GM12878 (cell line): ENCODE results near the gene HMGB4. TPM values are rescaled to one million over a fixed set of nuclear protein-coding genes. Genes with fewer than 3 reads are reported as not detected.

ENCODE experiments used
- ATAC-seq: fragments of 200-7000 bp; cut with Tn5 transposase; 3 replicates; pipeline ENCODE4 v1.9.1; 2020; ENCODE audit warnings: mild to moderate bottlenecking, moderate library complexity
- BruUV-seq: library from RNA; stranded (reverse); fragments of 400-500 nt; replicated peaks from 2 replicates; lab custom pipeline; 2021; lab: Mats Ljungman, UMichigan
- CTCF ChIA-PET: fragments of 300-600 bp; sonication (Branson Sonifier 250); formaldehyde crosslinking; extraction: SDS; loops from one replicate; lab custom pipeline; 2021; ENCODE audit warnings: inconsistent platforms; lab: Yijun Ruan, JAX
- POLR2A ChIA-PET: fragments of 350-600 bp; formaldehyde crosslinking; extraction: SDS; loops from one replicate; lab custom pipeline; 2021; ENCODE audit warnings: inconsistent platforms; lab: Charles Lee
- RAD21 ChIA-PET: fragments of 300-600 bp; sonication (Branson Sonifier 250); formaldehyde crosslinking; loops from one replicate; lab custom pipeline; 2023; ENCODE audit warnings: antibody characterized with exemption; ENCODE audit not compliant: unreplicated experiment; lab: Charles Lee
- SMC1A ChIA-PET: fragments of 300-600 bp; sonication (Branson Sonifier 250); formaldehyde crosslinking; loops from one replicate; lab custom pipeline; 2023; ENCODE audit not compliant: unreplicated experiment, uncharacterized antibody; lab: Charles Lee
- DNase-seq: peaks from one replicate; pipeline ENCODE4 v3.0.0-alpha.2; 2011; ENCODE audit warnings: low read depth, low spot score
- FAIRE-seq: peaks from 3 replicates; lab custom pipeline; 2011; peaks lifted over from hg19 to GRCh38; lab: Jason Lieb, UNC
- H2AFZ ChIP-seq: 2 replicates; pipeline ENCODE4 v1.6.0; 2011; ENCODE audit warnings: low read depth, low read length, control low read depth; ENCODE audit not compliant: control insufficient read depth
- H3K27ac ChIP-seq: 2 replicates; pipeline ENCODE4 v1.5.1; 2011; ENCODE audit warnings: control low read depth; ENCODE audit not compliant: control insufficient read depth, insufficient read depth
- H3K27me3 ChIP-seq, 2 experiments: replicated peaks in 1 of 2; 2 replicates each; pipeline versions ENCODE4 v1.6.0 to v1.6.1; 2011; ENCODE audit warnings: low read length in 1 of 2; ENCODE audit not compliant: control insufficient read depth in 2 of 2, insufficient read depth in 2 of 2
- H3K36me3 ChIP-seq, 2 experiments: 2 replicates each; pipeline ENCODE4 v1.5.1; 2011; ENCODE audit warnings: low read length in 1 of 2; ENCODE audit not compliant: control insufficient read depth in 2 of 2, insufficient read depth in 2 of 2
- H3K4me1 ChIP-seq: 2 replicates; pipeline ENCODE4 v1.6.1; 2011; ENCODE audit warnings: mild to moderate bottlenecking, low read length, moderate library complexity, mixed read lengths; ENCODE audit not compliant: control insufficient read depth, insufficient read depth
- H3K4me2 ChIP-seq: 2 replicates; pipeline ENCODE4 v1.6.0; 2011; ENCODE audit warnings: control low read depth; ENCODE audit not compliant: control insufficient read depth, insufficient read depth
- H3K4me3 ChIP-seq: fragments of 200-600 bp; sonication (generic); 2 replicates; pipeline ENCODE4 v1.5.1; 2016
- H3K79me2 ChIP-seq: 2 replicates; pipeline ENCODE4 v1.6.0; 2011; ENCODE audit warnings: low read length; ENCODE audit not compliant: control insufficient read depth, insufficient read depth
- H3K9ac ChIP-seq: 2 replicates; pipeline ENCODE4 v1.8.0; 2011; ENCODE audit warnings: low read length, control low read depth, mixed read lengths; ENCODE audit not compliant: control insufficient read depth, insufficient read depth
- H3K9me3 ChIP-seq: replicated peaks from 3 replicates; pipeline ENCODE4 v1.5.1; 2011; ENCODE audit warnings: mild to moderate bottlenecking, low read length; ENCODE audit not compliant: control insufficient read depth, insufficient read depth
- H4K20me1 ChIP-seq: 2 replicates; pipeline ENCODE4 v1.6.0; 2011; ENCODE audit not compliant: control insufficient read depth, insufficient read depth
- NFYB ChIP-seq: IDR thresholded peaks from 2 replicates; pipeline ENCODE4 v1.6.1; 2011; ENCODE audit warnings: low read depth, mild to moderate bottlenecking, low read length, improper control_type of control experiment, moderate library complexity; ENCODE audit not compliant: insufficient read depth
- POLR2AphosphoS2 ChIP-seq: IDR thresholded peaks from 2 replicates; pipeline ENCODE4 v1.6.1; 2011; ENCODE audit warnings: low read depth, mild to moderate bottlenecking, low read length, improper control_type of control experiment, moderate library complexity
- RBBP5 ChIP-seq: fragments of 200-600 bp; sonication (generic); conservative IDR thresholded peaks from 2 replicates; pipeline ENCODE4 v1.6.1; 2016
- SIN3A ChIP-seq: IDR thresholded peaks from 2 replicates; pipeline ENCODE4 v1.6.1; 2012; ENCODE audit warnings: low read depth, low read length, improper control_type of control experiment
- SKIL ChIP-seq: fragments of 450-650 bp; IDR thresholded peaks from 2 replicates; pipeline ENCODE4 v1.6.1; 2017; ENCODE audit warnings: mild to moderate bottlenecking, low read depth, inconsistent platforms; ENCODE audit not compliant: poor library complexity, severe bottlenecking
- ZNF384 ChIP-seq: IDR thresholded peaks from 2 replicates; pipeline ENCODE4 v1.6.1; 2012; ENCODE audit warnings: low read depth, mild to moderate bottlenecking, low read length, improper control_type of control experiment, borderline replicate concordance
- ZSCAN29 ChIP-seq: fragments of 450-650 bp; IDR thresholded peaks from 2 replicates; pipeline ENCODE4 v1.6.1; 2017; ENCODE audit warnings: mild to moderate bottlenecking, moderate library complexity
- WGBS: methylation state at CpG from one replicate; pipeline ENCODE4 v1.1.6; 2016; ENCODE audit warnings: low lambda C conversion rate; ENCODE audit not compliant: insufficient replicate concordance, insufficient coverage; ENCODE audit errors: missing lambda C conversion rate; 5-methylcytosine and 5-hydroxymethylcytosine counted together
- in situ Hi-C: fragments of 300-500 bp; cut with MboI; formaldehyde crosslinking; loops from 9 replicates; pipeline ENCODE4 v1.14.3; 2018; ENCODE audit warnings: mixed read lengths
- intact Hi-C: fragments of 100-400 bp; cut with micrococcal nuclease; formaldehyde crosslinking; loops from one replicate; pipeline ENCODE4 v1.14.2; 2022; ENCODE audit not compliant: unreplicated experiment
- polyA plus RNA-seq, 11 experiments: library from polyadenylated mRNA; depleted of rRNA in 4 of 11; unstranded in 6 of 11; stranded (reverse) in 5 of 11; fragments of >200 nt; fragmentation: Nextera tagmentation in 4 of 11; fragmentation: Illumina TruSeq in 1 of 11; extraction: Ambion mirVana in 4 of 11; extraction: Trizol in 1 of 11; gene quantifications; 1 replicate in 1 of 11; 2 replicates in 10 of 11; pipeline versions ENCODE4 v1.2.1 to v1.2.3, GENCODE V29; 2011 to 2016; ENCODE audit warnings: inconsistent platforms in 2 of 11, missing spikeins in 2 of 11, low read depth in 1 of 11
- total RNA-seq, 4 experiments: library from RNA; depleted of rRNA in 3 of 4; stranded (reverse); fragments of >200 nt in 3 of 4; fragmentation: Illumina TruSeq in 1 of 4; extraction: Trizol in 1 of 4; gene quantifications; 2 replicates each; pipeline versions ENCODE4 v1.2.1 to v1.2.3, GENCODE V29; 2013 to 2021

The HMGB4 gene
- total and polyA plus RNA-seq, 10 of the 15 experiments (the other 5 are each of a cell fraction or from before 2014, with no cell fraction given): not detected

DNA sequence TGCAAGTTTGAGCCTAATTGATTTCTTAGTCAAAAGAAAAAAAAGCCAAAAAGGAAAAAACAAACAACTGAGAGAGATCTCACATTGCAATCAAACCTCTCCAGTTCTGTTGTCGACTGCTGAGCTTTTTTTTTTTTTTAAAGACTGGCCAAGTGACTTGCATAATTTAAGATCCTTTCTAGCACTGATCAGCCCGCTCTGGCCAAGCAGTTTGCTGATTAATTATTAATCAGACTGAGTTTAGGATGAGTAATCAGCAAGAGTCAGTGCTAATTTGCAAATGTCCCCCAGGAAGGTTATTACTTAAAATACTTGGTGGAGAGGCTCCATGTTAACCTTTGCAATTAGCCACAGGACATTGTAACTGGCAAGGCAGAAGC lies 39.3 kb downstream of the HMGB4 start:
- no TSS peak for BruUV-seq
- no peak overlapping the region for H3K4me3 ChIP-seq
- H2AFZ ChIP-seq: no peak overlapping the region
- WGBS: 0% methylated on average over 2 of the region's 2 CpGs
- no peak overlapping the region for H3K9ac ChIP-seq
- peak; percentile 33 for DNase-seq
- TF ChIP-seq ZSCAN29: no peak
- no peak for TF ChIP-seq POLR2AphosphoS2
- no peak for TF ChIP-seq SKIL
- TF ChIP-seq ZNF384: peak; percentile 86; the same call in 1 of the 2 replicates
- TF ChIP-seq RBBP5: no peak
- no peak for TF ChIP-seq NFYB
- no peak for TF ChIP-seq SIN3A
- intact Hi-C loops: no loop called here
- ChIA-PET RAD21 (no interaction called here), CTCF (no interaction called here), POLR2A (interaction anchor here (0.6 kb wide), 1 partner anchor 419 kb away, joined by 4 read pairs; no protein-coding TSS in a partner anchor), SMC1A (interaction anchor here (0.6 to 1.3 kb wide), 3 partner anchors 10 to 614 kb away, joined by 3 to 5 read pairs (median 3); no protein-coding TSS in a partner anchor)
- no peaks in the 10 kb centered on the region for H3K27me3 ChIP-seq
- peak; percentile 80 for ATAC-seq
- no peaks in the 10 kb centered on the region; the same call in 1 of the 2 replicates for H3K4me1 ChIP-seq
- in situ Hi-C loops: no loop called here
- FAIRE-seq: no peak
- no peak overlapping the region for H3K27ac ChIP-seq
- H4K20me1 ChIP-seq: no peaks in the 10 kb centered on the region
- no peaks in the 10 kb centered on the region; the same call in 2 of the 3 replicates for H3K9me3 ChIP-seq
- H3K79me2 ChIP-seq: no peaks in the 10 kb centered on the region
- H3K4me2 ChIP-seq: peak overlapping the region; percentile 45; the same call in 1 of the 2 replicates
- no peaks in the 10 kb centered on the region for H3K36me3 ChIP-seq
